Stimulated activated CD4-positive, alpha-beta T cell treated with anti-CD3 and anti-CD28 coated beads, Interleukin-15, amount 100 ng/mL, for 48 hours (primary cell): ENCODE results near the gene SYDE2.

Experiments used
- DNase-seq, 2 donors: peaks; one replicate each; pipeline ENCODE4 v3.0.0-alpha.2; 2020; ENCODE audit warnings: low read depth in 2 of 2

SYDE2 gene

GRCh38 chr1:85122169-85122568, 78.6 kb downstream of the SYDE2 start:
- DNase-seq, result no peak

- DNase-seq, result no peak
These were observed 79.1 kb downstream of the SYDE2 start for GRCh38 chr1:85121744-85122143.

- DNase-seq, result no peak
These were observed 82.1 kb downstream of the SYDE2 start for GRCh38 chr1:85118751-85119150.

DNA sequence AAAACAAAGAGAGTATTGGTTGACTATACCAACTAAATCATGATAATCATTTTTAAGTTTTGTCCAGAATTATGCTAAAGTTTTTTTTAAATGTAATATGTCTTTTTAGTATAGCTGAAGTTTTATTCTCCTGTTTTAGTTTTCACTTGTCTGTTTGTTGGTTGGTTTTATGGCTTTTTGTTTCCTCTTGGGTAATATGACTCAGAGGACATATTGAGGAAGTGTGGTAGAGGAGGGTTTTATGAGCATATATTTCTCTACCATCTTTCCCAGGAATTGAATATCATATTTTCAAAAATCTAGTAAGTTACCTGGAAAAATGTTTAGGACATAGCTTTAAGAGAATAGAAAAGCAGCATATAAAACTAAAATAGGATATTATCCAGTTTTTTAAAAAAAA, 84.0 kb downstream of the SYDE2 start:
- DNase-seq, result no peak

DNA sequence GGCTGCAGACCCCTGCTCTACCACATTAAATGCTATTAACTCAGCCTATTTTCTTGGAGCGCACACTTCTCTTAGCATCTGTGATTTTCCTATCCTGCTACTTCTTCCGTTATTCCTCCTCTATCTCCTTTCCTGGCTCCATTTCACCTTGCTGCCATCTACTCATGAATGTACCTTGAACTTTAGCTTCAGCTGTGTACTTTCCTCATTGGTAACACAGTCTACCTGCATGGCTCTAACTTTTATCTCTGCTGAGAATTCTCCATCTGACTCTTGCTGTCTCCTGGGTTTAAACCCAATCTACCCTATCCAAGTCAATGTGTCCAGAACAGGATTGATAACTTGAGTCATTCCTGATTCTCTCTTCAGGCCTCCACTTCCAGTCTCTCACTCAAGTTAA, 84.9 kb downstream of the SYDE2 start:
- DNase-seq, result no peak

GRCh38 chr1:85111695-85112094, 89.1 kb downstream of the SYDE2 start:
- no peak for DNase-seq

- DNase-seq, result peak; percentile 12 to 17
These were observed 91.3 kb downstream of the SYDE2 start for GRCh38 chr1:85109475-85109874.
